NB4 (cell line): ENCODE measurements around the gene SSUH2.
"Not testable (repeated sequence)": the region's sequence is repeated elsewhere in the genome, so short reads cannot be mapped to it uniquely, and the experiment has no call there.

Source experiments
- MYC ChIP-seq: IDR thresholded peaks from 2 replicates; pipeline ENCODE4 v1.6.1; 2011; ENCODE audit warnings: low read depth, low read length
- POLR2A ChIP-seq: IDR thresholded peaks from 2 replicates; pipeline ENCODE4 v1.6.1; 2011; ENCODE audit warnings: mild to moderate bottlenecking; ENCODE audit not compliant: insufficient read length; ENCODE audit errors: extremely low read depth
- TF ChIP-seq, protein P1 (sequence below): IDR thresholded peaks from one replicate; pipeline ENCODE4 v1.5.1; 2012; ENCODE audit warnings: low read depth, low read length

GRCh38 chr3:8675591-8675990 lies 31.0 kb upstream of the SSUH2 start:
- TF ChIP-seq MYC, POLR2A: not testable (repeated sequence)
- TF ChIP-seq, protein P1, sequence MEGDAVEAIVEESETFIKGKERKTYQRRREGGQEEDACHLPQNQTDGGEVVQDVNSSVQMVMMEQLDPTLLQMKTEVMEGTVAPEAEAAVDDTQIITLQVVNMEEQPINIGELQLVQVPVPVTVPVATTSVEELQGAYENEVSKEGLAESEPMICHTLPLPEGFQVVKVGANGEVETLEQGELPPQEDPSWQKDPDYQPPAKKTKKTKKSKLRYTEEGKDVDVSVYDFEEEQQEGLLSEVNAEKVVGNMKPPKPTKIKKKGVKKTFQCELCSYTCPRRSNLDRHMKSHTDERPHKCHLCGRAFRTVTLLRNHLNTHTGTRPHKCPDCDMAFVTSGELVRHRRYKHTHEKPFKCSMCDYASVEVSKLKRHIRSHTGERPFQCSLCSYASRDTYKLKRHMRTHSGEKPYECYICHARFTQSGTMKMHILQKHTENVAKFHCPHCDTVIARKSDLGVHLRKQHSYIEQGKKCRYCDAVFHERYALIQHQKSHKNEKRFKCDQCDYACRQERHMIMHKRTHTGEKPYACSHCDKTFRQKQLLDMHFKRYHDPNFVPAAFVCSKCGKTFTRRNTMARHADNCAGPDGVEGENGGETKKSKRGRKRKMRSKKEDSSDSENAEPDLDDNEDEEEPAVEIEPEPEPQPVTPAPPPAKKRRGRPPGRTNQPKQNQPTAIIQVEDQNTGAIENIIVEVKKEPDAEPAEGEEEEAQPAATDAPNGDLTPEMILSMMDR, result not testable (repeated sequence)
